HG02884 (cell line): ENCODE measurements around the gene NASP.

Source experiments
- ATAC-seq: cut with Tn5 transposase; IDR thresholded peaks from one replicate; pipeline ENCODE4 v1.9.1; 2021; ENCODE audit warnings: mild to moderate bottlenecking, moderate library complexity; ENCODE audit not compliant: unreplicated experiment

NASP gene

GRCh38 chr1:45666836-45667235 lies 83.0 kb downstream of the NASP start:
- no peak for ATAC-seq

- no peak for ATAC-seq
Observed at GRCh38 chr1:45667321-45668111, 83.7 kb downstream of the NASP start.
